ELR (cell line): ENCODE data around the gene KDM8.

Experiments used
- DNase-seq: peaks from one replicate; pipeline ENCODE4 v3.0.0-alpha.2; 2015; ENCODE audit warnings: low read depth

Gene KDM8

GRCh38 chr16:27270349-27270748 is 67.0 kb downstream of the KDM8 start:
- DNase-seq = no peak
